Left lobe of liver (tissue), 2 donors: ENCODE data around the gene DOK3. TPM values are rescaled to one million over a fixed set of nuclear protein-coding genes. Genes with fewer than 3 reads are reported as not detected.

Experiments
- ATAC-seq: fragments of 200-7000 bp; cut with Tn5 transposase; one replicate; pipeline ENCODE4 v1.9.1; 2020; ENCODE audit warnings: mild to moderate bottlenecking, moderate library complexity
- DNase-seq: peaks from one replicate; pipeline ENCODE4 v3.0.0-alpha.2; 2020; ENCODE audit warnings: low spot score
- total RNA-seq: library from RNA; stranded (reverse); gene quantifications from one replicate; pipeline ENCODE4 v1.2.1, GENCODE V29; 2021
- donor health status: DM: no; HTN: no; CAD: no; lungs with moderate emphysema.
- donor health status: DM: no; HTN: yes; CAD: no.

DOK3 gene
- total RNA-seq, 1 donor from 2014 or later = 3.2 TPM

DNA sequence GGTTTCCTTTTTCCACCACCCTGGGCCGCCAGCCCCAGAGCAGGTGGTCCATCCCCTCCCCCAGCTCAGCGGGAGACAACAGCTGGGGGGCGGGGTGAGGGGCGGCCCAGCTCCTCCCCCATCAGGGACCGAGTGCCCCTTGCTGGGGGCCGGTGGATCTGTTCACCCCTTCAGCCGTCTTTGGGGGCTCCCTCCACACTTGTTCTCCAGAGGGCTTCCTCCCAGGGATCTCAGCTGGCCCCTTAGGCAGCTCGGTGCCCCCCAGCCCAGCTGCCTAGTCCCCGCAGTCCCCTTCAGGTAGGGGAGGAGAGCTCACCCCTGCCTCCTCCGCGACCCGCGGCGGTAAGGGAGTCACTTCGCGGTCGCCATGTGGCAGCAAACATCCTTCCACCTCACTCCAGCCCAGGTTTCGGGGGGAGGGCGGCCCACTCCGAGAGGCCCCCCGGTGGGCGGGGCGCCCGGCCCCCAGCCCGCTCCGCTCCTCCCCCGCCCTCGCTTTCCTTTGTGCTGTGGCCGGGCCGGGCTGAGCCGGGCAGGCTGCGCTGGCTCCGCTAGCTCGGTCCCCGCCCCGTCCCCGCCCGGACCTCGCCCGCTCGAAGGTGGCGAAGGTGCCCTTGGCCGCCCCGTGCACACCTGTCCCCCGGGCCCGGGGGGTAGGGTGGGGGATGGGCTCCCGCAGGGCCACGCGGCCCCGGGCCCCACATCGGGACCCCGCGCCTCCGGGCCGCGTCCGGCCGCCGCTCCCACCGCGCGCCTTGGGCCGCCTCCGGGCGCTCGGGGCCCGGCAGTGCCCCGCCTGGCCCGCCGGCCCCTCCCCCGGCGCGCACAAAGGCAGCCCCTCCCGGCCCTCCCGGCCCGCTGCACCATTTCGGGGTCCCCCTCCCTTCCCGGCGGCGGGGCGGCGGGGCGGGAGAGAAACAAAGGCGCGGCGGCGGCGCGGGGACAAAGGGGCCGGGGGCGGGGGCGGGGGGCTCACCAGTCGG lies 36.9 kb downstream of the DOK3 start:
- ATAC-seq = peak; percentile 29

DNA sequence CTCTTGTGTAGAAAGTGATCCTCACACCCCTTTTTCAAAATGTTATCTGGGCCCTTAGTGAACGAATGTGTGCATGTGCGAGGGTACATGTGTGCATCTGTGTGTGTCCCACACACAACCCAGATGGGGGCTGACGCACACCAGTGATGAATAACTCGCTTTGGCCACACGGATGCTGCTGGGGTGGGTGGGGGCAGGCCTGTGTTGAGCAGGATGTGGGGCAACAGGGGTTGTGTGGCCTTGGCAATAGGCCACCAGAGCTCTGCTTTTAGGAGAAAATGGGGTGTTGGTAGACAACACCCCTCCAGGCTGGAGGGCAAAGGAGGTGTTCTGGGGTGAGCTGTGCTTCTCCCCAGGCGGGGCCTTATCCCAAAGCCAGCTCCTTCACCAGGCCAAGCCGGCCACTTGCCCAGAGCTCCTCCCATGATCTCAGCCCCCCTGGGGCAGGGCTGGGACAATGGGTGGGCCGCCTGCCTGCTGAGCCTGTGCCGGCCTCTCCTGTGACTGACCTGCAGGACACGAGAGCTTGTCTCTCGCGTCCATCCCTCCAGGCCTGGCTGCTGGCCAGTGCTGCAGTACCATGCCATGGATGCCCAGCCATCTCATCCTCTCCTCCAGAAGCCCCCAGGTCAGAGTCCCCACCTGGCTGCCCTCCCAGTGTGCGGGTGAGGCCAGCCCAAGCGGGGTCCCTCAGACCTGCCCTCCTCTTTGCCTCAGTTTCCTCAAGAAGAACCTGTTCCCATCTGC lies 37.8 kb downstream of the DOK3 start:
- no peak for DNase-seq
- no peak for ATAC-seq

More for the DNA sequence above, 36.9 kb downstream of the DOK3 start:
- no peak for DNase-seq

DNA sequence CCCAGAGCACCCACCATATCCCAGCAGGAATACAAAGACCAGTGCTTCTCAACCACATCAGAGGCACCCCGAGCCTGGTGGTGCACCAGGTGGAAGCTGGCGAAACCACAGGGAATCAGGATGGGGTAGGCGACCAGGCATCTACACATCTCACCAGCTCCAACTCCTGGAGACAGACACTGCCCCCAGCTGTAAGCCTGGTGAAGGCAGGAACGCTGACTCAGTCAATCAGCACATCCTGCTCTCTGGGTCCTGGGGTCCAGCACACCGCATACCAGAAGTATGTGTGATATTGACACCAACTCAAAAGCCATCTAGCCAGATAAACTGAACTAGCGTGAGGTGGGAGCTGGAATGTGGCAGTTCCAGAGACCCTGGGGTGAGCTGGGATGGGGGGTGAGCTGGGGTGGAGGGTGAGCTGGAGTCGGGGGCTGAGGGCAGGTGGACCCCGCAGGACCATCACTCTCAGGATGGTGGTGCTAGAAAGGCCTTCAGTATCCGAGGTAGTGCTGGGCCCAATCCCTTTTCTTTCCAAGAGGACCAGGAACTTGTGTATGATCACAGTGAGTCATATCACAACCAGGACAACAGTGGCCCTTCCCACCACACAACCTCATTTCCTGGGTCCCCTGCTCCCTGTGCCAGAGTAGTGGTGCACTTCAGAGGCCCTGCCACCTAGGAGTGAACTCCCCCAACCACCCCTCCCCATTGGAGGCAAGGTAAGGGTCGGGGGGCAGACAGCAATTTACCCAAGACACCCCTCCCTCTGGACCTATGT lies 38.7 kb downstream of the DOK3 start:
- no peak for ATAC-seq
- no peak for DNase-seq

DNA sequence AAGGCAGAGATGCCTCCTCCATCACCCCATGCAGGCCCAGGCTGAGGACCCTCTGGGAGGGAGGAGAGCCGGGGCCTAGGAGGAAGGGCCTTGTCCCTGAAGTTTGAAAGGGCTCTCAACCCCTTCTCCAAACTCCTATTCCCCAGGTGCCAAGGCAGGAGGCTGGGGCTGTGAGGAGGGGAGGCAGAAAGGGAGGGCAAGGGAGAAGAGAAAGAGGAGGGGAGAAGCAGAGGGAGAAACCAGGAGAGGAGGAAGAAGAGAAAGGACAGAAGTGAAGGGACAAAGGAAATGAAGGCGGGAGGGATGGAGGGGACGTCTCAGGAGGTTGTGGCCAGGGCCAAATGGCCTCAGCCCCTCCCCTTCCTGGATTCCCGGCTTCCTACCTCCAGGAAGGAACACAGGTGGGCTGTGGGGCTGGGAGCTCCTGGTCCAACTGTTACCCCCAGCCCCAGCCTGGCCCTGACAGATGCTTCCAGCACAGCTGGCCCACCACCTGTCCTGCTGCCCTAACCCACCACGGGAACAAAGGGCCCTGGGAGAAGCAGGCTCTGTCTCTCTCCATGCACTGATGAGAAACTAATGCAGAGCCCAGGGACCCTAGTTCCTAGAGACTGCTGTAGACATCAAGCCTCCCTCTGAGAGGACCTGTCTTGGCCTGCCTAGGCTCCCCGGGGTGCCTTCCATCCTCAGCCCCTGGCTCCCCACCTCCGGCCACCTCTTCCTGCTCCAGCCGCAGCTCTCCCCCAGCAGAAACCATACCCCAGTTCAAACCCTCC lies 39.7 kb downstream of the DOK3 start:
- DNase-seq (no peak), ATAC-seq (no peak)

DNA sequence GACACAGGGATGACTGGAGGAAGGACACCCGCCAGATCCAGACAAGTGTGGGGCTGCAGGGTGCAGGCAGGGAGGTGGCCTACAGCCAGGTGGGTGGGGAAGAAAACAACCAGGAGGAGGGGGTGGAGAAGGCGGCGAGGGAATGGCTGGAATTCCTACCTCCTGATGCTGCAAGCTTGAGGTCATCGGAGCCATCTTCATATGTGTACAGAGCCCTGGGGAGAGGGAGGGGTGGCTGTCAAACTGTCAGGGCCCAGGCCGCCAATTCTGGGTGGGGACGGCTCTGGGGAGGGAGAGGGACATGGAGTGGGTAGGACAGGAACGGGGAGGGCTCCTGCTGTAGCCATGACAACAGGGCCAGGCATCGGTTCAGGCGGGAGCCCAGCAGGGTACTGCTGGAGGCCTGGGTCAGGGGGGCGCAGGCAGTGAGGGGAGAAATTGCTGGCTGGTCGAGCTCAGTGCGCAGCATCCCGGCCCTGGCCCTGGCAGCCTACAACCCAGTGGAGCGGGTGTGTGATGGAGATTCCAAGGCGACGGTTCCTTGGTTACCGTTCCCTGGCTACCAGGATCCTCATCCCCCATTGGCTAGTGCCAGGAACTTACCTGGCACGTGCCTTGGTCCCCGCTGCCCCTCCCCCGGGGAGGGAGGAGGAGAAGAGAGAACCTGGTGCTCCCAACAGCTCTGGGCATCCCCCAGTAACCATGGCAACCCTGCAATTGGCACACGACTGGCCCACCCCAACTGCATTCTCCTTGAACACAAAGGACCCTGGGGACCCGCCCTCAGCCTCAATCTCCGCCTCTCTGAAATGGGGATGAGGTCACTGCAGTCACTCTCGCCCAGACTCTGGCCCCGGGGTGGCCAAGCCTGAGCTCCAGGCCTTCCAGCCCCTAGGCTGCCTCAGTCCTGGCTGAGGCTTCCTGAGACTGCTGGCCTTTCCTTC lies 40.7 kb downstream of the DOK3 start:
- ATAC-seq (no peak), DNase-seq (no peak)

DNA sequence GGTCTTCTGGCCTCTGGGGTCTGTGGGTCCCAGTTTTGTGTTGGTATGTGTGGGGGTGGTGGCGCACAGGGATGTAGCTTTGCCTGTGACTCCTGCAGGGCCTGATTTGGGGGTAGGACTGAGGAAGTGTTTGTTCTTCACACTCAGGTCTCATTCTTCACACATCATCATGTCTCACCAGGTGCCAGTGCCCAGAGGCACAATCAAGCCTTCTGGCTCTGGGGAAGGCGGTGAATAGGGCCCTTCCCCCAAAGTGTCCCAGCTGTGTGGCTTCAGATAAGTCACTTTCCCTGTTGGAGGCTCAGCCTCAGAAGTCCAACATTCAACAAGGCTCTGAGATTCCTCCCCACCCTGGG lies 41.3 kb downstream of the DOK3 start:
- ATAC-seq (no peak), DNase-seq (no peak)

DNA sequence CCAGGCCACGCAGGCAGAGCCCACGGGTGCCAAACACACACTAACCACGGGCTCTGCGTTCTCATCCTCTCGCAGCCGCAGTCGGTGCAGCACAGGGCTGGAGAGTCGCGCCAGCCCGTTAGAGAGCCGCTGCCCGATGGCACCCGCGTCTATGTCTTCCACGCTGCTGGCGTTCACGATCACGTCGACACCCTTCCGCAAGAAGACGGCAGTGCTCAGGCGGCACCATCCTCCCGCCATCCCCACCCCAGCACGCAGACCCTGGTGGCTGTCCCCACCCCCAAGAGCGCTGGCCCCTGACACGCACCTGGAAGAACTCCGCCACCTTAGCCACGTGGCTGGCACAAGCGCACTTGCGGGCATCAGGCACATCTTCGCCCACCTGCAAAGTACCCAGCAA lies 42.2 kb downstream of the DOK3 start:
- ATAC-seq = no peak
- no peak for DNase-seq

DNA sequence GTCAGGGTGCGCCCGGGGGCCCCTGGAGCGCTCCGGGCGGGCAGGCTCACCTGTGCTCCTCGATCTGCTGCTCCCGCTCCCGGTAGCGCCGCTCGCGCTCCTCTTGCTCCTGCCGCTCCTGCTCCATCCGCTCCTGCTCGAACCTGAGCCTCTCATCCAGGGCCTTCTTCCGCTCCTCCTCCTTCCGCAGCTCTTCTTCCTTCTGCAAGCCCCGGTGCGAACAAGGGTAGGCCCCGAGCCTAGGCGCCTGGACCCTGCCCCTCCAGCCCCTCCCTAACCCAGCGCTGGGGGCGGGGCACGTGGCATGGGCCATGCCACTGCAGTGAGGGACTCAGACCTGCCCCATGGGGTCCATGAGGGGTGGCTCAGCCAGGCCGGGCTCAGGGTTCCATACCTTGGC lies 42.8 kb downstream of the DOK3 start:
- no peak for ATAC-seq
- no peak for DNase-seq

DNA sequence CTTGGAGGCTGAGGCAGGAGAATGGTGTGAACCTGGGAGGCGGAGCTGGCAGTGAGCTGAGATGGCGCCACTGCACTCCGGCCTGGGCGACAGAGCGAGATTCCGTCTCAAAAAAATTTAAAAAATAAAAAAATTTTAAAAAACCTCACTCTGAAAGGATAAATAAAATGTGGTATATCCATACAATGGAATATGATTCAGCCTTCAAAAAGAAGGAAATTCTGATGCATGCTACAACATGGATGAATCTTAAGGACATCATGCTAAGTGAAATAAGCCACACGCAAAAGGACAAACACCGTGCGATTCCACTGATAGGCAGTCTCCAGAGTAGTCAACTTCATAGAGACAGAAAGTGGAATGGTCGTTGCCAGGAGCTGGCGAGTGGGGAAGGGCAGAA lies 44.6 kb downstream of the DOK3 start:
- ATAC-seq (no peak), DNase-seq (no peak)

DNA sequence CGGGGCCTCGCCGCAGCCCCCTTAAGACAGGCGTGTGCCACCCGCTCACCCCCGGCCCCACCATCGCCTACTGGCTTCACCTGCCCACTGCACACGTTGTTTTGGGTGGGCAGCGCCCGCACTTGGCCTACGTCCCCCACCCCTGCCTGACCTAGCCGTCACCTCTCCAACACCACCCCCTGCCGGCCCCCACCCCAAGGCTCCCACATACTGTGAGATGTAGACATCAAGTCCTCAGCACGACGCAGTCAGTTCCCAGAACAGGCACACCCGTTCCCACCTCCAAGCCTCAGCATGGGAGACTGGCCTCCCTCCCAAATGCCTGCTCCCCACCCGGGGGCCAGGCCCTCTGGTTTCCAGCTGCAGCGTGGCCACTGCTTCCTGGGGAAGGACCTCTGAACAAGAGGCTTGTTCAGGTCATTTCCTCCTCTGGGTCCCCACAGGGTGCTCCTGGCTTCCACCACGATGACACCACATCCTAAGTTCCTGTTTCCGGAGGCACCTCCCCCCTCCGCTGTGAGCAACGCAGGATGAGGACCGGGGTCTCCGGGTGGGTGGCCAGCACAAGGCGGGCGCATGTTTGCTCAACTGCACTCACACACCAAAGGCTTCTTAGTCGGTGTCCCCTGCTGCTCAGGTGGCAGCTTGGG lies 47.5 kb downstream of the DOK3 start:
- peak; percentile 5 for ATAC-seq

DNA sequence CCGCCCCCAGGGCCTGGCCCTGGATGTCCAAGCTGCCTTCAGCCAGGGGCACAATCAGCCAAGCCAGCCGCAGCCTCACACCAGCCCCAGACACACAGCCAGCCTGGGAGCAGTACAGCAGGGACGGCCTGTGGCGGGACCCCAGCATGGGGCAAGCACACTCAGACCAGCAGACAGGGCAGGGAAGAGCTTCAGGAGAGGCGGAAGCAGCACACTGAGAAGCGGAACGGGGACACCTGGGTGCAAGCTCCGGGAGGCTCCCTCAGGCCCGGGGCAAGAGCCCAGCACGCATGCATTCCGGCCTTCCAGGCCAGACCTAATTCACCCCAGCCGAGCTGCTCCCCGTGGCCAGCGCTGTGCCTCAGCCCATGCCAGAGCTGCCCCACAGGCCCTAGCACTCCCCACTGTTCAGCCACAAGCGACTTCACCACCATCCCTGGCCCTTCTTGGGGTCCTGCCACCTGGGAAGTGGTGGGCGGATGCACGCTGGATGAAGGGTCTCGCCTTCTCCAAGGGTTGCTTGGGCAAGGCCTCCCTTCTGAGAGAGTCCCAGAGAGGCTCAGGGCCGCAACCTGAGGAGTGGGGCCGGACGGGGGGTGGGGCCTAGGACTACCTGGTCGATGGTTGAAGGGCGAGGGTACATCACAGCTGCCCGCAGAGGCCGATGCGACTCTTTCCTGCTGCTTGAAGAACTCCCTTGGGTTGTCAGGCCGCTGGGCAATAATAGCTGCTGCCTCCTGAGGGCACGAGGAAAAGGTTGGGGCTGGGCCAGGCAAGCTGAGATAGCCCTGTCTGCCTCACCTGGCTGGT lies 49.6 kb downstream of the DOK3 start:
- no peak for DNase-seq
- no peak for ATAC-seq

More for the DNA sequence above, 47.5 kb downstream of the DOK3 start:
- DNase-seq = no peak

DNA sequence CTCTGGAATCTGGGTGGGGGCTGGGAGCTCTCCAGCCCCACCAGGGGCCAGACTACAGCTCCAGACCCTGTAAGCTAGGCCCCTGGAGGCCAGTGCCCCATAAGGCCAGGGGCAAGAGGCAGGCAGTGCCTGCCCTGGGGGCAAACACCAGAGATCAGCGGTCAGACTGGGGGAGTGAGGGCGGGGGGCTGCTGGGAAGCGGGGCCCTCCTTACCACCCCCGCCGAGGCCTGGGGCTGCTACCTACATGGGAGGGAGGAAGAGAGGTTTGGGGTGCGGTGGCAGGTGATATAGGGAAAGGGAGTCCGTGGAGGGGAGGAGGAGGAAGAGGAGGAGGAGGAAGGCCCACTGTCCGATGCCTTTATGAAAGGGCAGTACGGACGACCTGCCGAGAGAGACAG lies 50.3 kb downstream of the DOK3 start:
- no peak for ATAC-seq
- DNase-seq = no peak

DNA sequence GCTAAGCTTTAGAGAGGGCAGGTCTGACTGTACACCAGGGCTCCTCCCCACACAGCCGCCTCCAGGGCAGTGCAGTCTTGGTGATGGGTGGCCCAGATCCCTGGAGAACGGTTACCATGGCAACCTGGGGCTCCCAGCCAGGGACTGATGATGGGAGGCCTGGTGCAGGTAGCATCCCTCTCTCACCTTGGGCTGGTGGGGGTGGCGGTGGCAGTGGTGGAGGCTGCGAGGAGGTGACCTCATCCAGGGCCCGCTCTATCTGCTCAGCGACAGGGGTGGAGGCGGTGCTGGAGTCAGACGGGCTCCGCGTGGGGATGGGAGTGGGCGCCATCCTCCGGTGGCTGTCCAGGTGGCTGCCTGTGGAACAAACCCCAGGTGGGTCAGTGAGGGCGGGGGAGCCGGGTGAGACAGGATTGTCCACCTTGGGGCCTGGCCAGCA lies 50.7 kb downstream of the DOK3 start:
- ATAC-seq (no peak), DNase-seq (peak; percentile 49)

DNA sequence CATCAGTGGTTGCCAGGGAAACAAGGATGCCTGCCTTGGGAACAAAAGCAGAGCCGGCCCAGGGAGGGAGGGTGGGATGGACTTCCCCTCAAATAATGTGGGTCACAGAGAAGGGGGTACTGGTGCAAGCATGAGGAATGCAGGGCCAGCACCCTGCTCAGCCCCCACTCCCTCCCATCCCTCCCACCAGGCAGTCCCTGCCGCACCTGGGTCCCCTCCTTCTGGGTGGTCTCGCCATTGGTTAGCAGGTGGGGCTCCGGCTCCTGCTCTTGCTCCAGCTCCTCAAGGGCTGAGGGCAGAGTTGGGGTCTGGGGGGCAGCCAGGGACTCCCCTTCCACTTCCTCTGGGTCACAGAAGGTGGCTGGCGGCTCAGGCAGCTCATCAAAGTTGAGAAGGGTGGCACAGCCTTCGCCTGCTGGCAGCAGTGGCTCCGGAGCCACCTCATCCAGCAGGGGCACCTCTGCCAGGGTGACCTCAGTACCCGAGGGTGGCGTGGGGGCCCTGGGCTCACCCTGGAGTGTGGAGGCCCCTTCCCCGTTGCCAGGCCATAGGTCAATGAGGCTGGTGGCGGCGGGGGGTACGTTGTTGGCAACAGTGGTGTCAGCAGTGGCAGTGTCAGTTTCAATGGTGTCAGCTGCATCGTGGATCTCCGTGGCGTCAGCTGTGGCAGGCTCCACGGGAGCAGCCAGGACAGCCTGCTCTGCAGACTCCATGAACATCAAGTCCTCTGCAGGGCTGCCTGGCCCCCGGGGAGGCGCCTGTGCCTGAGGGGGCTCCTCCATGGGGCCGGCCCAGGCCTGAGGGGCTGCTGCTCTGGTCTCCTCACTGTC lies 51.6 kb downstream of the DOK3 start:
- ATAC-seq (no peak), DNase-seq (peak; percentile 51)

DNA sequence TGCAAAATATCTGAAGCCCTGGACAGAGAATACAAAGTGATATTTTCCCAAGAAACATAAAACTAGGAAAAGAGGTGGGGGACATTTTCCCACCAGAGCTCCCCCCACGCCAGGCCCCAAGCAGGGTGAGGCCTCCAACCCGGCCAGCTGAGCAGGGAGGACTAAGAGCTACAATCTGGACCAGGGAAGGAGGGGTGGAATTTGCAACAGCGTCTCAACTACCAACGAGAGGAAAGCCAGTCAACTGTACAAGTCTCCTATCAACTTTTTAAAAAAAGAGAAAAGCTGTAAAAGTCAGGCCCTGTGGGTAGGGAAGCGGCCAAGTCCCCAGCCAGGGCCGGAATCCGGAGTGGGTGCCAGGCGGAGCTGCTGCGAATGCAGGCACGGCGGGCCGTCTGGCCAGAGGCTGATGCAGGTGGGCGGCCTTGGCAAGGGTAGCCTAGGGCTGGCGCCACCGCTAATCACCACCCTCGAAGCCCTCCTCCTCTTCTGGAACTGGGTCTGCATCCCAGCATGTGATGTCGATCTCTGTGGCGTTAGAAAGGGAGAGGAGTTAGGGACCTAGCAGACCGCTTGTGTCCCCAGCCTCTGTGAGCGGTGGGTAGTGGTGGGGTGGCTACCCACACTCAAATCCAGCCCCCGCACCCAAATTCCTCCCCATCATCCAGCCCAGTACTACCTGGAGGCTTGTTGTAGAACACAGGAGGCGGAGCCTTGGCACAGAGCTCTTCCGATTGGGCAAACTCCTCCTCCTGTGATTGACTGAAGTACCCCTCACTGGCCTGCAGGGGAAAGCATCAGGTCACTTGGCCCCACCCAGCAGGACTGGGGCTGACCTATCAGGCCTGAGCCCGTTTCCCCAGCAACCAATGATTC lies 52.4 kb downstream of the DOK3 start:
- peak; percentile 84 for DNase-seq
- ATAC-seq = peak; percentile 64

DNA sequence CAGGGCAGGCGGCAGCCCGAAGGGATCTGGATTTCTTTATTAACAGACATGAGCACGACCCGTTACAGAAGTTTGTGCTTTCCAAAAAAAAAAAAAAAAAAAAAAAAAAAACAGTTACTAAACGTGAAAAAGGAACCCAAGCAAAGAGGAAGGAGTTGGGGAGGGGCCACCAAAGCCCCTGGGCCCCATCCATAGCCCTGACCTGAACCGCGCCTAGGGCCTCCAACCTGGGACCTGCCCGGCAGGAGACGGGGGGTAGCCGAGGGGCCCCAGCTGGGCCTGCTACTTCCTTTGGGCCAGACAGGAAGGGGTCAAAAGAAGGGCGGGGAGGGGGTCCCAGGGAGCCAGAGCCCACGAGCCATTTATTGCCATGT lies 53.0 kb downstream of the DOK3 start:
- no peak for DNase-seq
- no peak for ATAC-seq
